ENCODE data around the gene RORB. TPM values are rescaled to one million over a fixed set of nuclear protein-coding genes. Genes with fewer than 3 reads are reported as not detected.
"Not testable (repeated sequence)": the region's sequence is repeated elsewhere in the genome, so short reads cannot be mapped to it uniquely, and the experiment has no call there.

RORB gene
- total RNA-seq, 2 experiments from 2014 or later: 0.02 TPM; not detected in 1

DNA sequence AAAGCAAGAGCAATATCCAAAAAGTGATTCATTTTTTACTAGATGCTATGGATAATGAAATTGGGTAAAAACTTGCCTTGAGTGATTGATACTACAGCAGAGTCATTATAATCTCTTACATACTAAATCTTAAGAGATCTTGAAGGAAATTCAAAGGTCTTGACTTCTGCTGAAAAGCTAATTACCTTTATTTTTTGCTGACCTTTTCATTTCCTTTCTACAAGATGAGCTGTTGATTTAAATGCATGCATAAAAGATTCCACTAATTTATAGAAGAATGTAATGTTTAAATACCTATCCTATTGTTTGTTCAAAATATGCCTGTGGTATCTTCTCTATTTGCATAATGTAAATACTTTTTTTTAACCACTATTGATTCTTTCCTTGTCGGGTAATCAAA lies 27.2 kb downstream of the RORB start:
- H3K4me3 Mint-ChIP-seq: no peak overlapping the region
- no peak for DNase-seq
- no peaks in the 10 kb centered on the region for H3K9me3 Mint-ChIP-seq
- intact Hi-C loops (cut with micrococcal nuclease): no loop called here
- H3K27ac Mint-ChIP-seq: no peak overlapping the region
- peaks cover 3% of the 10 kb centered on the region for H3K27me3 Mint-ChIP-seq (ENCODE audit: low read depth)
- H3K36me3 Mint-ChIP-seq (ENCODE audit: low read depth): no peaks in the 10 kb centered on the region
- CTCF ChIA-PET: interaction anchor here (0.8 kb wide), 1 partner anchor 33 kb away, joined by 3 read pairs; no protein-coding TSS in a partner anchor
- H3K4me1 Mint-ChIP-seq (ENCODE audit: low read depth): no peaks in the 10 kb centered on the region

DNA sequence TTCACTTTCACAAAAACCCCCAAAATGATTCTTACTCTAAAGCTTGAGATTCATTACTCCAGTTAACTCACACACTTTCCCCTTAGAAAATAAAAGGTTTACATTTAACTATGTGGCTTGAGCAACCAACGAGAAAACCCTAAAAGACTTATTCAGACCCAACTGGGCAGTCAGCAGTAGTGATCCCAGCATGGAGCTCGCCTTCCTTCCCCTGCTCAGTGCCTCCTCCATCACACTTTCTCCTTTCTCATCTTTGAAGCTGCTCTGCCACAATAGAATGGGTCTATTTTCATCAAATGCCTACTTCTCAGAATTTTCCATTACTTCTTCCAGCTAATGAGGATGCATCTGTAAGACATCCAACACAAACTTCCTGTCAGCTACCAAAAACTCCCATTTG lies 29.1 kb downstream of the RORB start:
- no peak overlapping the region for H3K4me3 Mint-ChIP-seq
- no peaks in the 10 kb centered on the region for H3K36me3 Mint-ChIP-seq (ENCODE audit: low read depth)
- H3K27ac Mint-ChIP-seq: no peak overlapping the region

GRCh38 chr9:74527718-74528117 lies 30.6 kb downstream of the RORB start:
- no peak overlapping the region for H3K4me3 Mint-ChIP-seq
- CTCF ChIA-PET: no interaction called here
- H3K27ac Mint-ChIP-seq: no peak overlapping the region
- no peaks in the 10 kb centered on the region for H3K9me3 Mint-ChIP-seq
- no peaks in the 10 kb centered on the region for H3K4me1 Mint-ChIP-seq (ENCODE audit: low read depth)
- peaks cover 3% of the 10 kb centered on the region for H3K27me3 Mint-ChIP-seq (ENCODE audit: low read depth)
- intact Hi-C loops (cut with micrococcal nuclease): no loop called here
- DNase-seq: no peak
- H3K36me3 Mint-ChIP-seq (ENCODE audit: low read depth): no peaks in the 10 kb centered on the region

More for the DNA sequence above, 29.1 kb downstream of the RORB start:
- Mint-ChIP-seq H3K9me3 (no peaks in the 10 kb centered on the region), H3K27me3 (ENCODE audit: low read depth) (peaks cover 3% of the 10 kb centered on the region), H3K4me1 (ENCODE audit: low read depth) (no peaks in the 10 kb centered on the region)
- intact Hi-C loops (cut with micrococcal nuclease): no loop called here
- DNase-seq: no peak
- CTCF ChIA-PET: no interaction called here

GRCh38 chr9:74528207-74528606 lies 31.1 kb downstream of the RORB start:
- no peaks in the 10 kb centered on the region for H3K36me3 Mint-ChIP-seq (ENCODE audit: low read depth)
- H3K4me1 Mint-ChIP-seq (ENCODE audit: low read depth): no peaks in the 10 kb centered on the region
- intact Hi-C loops (cut with micrococcal nuclease): no loop called here
- H3K9me3 Mint-ChIP-seq: no peaks in the 10 kb centered on the region
- DNase-seq: no peak
- H3K27ac Mint-ChIP-seq: no peak overlapping the region
- CTCF ChIA-PET: no interaction called here
- no peak overlapping the region for H3K4me3 Mint-ChIP-seq
- peaks cover 3% of the 10 kb centered on the region for H3K27me3 Mint-ChIP-seq (ENCODE audit: low read depth)

DNA sequence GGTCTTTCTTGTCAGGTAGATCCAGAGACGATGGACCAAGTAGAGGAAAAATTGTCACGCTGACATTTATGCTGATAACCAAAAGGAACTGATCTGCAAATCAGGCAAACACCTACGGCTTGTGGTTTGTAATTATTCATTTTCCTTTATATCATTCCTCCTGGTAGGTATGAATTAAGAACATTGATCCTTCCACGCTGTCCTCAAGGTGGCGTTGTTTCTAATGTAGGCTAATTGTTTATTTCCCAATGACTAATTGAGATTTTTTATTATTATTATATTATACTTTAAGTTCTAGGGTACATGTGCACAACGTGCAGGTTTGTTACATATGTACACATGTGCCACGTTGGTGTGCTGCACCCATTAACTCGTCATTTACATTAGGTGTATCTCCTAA lies 33.3 kb downstream of the RORB start:
- DNase-seq; H3K27ac Mint-ChIP-seq; H3K4me1 Mint-ChIP-seq (ENCODE audit: low read depth); H3K27me3 Mint-ChIP-seq (ENCODE audit: low read depth); H3K9me3 Mint-ChIP-seq; H3K4me3 Mint-ChIP-seq; H3K36me3 Mint-ChIP-seq (ENCODE audit: low read depth); CTCF ChIA-PET; intact Hi-C loops (cut with micrococcal nuclease): not testable (repeated sequence)

DNA sequence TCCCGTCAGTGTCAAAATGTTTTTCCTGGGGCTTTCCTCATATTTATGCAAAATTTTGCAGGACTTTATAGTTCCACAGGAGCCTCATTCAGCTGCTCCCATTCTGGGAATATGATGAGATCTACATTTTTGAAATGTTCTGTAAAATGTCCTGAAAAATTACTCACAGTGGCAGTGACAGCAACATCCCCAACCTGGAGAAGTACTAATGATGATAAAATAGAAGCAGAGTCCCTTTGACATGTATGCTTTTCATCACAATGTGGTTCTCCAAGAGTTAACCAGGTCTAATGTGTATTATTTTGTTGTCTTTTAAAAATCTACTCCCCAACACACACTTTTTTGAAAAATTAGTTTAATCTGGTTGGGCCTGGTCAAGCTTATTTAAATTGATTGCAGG lies 36.1 kb downstream of the RORB start:
- CTCF ChIA-PET: no interaction called here
- Mint-ChIP-seq H3K27me3 (ENCODE audit: low read depth) (no peaks in the 10 kb centered on the region), H3K4me3 (no peak overlapping the region), H3K4me1 (ENCODE audit: low read depth) (no peaks in the 10 kb centered on the region), H3K9me3 (no peaks in the 10 kb centered on the region), H3K27ac (no peak overlapping the region), H3K36me3 (ENCODE audit: low read depth) (no peaks in the 10 kb centered on the region)
- intact Hi-C loops (cut with micrococcal nuclease): no loop called here
- DNase-seq: no peak

DNA sequence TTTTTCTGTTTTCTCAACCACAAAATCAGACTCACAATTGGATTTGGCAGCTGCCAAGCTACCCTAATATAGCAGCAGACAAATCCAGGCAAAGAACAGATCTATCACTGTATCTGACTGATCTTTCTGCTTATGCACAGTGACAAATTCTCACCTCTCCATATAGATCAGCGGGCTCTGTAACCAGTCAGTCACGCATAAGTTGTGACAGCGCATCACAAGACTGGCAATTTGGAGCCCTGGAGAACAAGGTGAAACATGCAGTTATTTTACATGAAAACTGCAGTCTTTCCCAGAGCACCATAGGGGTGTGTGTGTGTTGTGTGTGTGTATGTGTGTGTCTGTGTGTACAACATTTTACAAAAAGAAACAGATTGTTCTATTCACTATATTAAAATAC lies 37.7 kb downstream of the RORB start:
- intact Hi-C loops (cut with micrococcal nuclease): no loop called here
- no peaks in the 10 kb centered on the region for H3K36me3 Mint-ChIP-seq (ENCODE audit: low read depth)
- CTCF ChIA-PET: no interaction called here
- no peaks in the 10 kb centered on the region for H3K4me1 Mint-ChIP-seq (ENCODE audit: low read depth)
- no peaks in the 10 kb centered on the region for H3K9me3 Mint-ChIP-seq
- no peaks in the 10 kb centered on the region for H3K27me3 Mint-ChIP-seq (ENCODE audit: low read depth)
- no peak overlapping the region for H3K4me3 Mint-ChIP-seq
- H3K27ac Mint-ChIP-seq: no peak overlapping the region
- DNase-seq: no peak

- Mint-ChIP-seq H3K27ac (no peak overlapping the region), H3K27me3 (ENCODE audit: low read depth) (no peaks in the 10 kb centered on the region), H3K9me3 (no peaks in the 10 kb centered on the region), H3K4me1 (ENCODE audit: low read depth) (no peaks in the 10 kb centered on the region), H3K4me3 (no peak overlapping the region), H3K36me3 (ENCODE audit: low read depth) (no peaks in the 10 kb centered on the region)
- CTCF ChIA-PET: no interaction called here
- no peak for DNase-seq
- intact Hi-C loops (cut with micrococcal nuclease): no loop called here
These were observed 46.0 kb downstream of the RORB start for GRCh38 chr9:74543145-74543544.

GRCh38 chr9:74551266-74551665 lies 54.1 kb downstream of the RORB start:
- intact Hi-C loops (cut with micrococcal nuclease): no loop called here
- H3K27me3 Mint-ChIP-seq (ENCODE audit: low read depth): no peaks in the 10 kb centered on the region
- H3K4me1 Mint-ChIP-seq (ENCODE audit: low read depth): no peaks in the 10 kb centered on the region
- H3K27ac Mint-ChIP-seq: no peak overlapping the region
- CTCF ChIA-PET: no interaction called here
- no peak overlapping the region for H3K4me3 Mint-ChIP-seq
- H3K36me3 Mint-ChIP-seq (ENCODE audit: low read depth): no peaks in the 10 kb centered on the region
- DNase-seq: no peak
- no peaks in the 10 kb centered on the region for H3K9me3 Mint-ChIP-seq

DNA sequence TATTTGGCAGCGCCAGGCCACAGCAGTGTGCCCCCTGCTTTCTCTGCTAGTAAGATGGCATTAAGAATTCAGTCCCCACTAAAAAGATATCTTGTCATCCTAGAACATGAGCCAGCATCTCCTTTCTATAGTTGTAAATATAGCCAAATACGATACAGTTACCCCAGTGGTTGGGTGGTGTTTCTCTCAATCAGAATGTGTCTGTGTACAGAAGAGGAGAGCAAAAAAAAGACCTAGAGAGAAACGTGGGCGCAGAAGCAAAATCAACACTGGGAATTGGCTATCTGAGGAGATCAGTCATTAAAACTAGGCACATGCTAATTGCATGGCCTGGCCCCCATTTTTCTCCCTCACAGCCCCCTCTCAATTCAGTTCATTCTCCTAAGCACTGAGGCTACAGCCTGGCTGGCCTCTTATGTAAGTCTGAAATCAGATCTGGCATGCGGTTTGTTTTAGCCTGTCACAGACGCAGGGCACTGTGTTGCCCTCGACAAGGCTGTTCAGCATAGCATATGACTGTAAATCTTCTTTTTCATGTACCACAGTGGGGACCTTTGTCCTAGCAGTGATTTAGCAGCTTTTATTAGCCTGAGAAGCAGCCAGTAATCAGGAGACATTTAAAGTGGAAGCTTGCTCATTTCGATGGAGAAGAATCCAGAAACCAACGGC lies 57.8 kb downstream of the RORB start:
- no peak for DNase-seq
- no peaks in the 10 kb centered on the region for H3K4me1 Mint-ChIP-seq (ENCODE audit: low read depth)
- H3K4me3 Mint-ChIP-seq: no peak overlapping the region
- CTCF ChIA-PET: no interaction called here
- H3K27me3 Mint-ChIP-seq (ENCODE audit: low read depth): no peaks in the 10 kb centered on the region
- H3K9me3 Mint-ChIP-seq: no peaks in the 10 kb centered on the region
- H3K36me3 Mint-ChIP-seq (ENCODE audit: low read depth): no peaks in the 10 kb centered on the region
- no peak overlapping the region for H3K27ac Mint-ChIP-seq
- intact Hi-C loops (cut with micrococcal nuclease): no loop called here

DNA sequence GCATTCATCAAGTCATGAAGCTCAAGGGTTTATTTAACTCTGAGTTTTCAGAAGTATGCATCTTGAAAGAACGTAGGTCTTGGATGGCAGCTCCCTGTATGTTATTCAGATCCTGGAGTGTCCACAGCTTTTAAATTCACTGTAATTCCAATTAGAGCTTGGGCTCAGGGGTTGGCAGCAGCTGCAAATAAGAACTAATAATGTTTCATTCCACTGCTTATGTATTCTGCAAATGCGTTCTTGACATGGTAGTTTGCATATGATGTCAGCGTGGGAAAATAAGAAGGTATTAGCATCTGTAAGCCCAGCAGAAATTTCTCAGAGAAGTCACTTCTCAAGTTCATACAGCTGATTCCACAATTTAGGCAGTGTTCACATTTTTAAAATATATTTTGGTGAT lies 58.4 kb downstream of the RORB start:
- Mint-ChIP-seq H3K9me3 (no peaks in the 10 kb centered on the region), H3K36me3 (ENCODE audit: low read depth) (no peaks in the 10 kb centered on the region), H3K4me1 (ENCODE audit: low read depth) (no peaks in the 10 kb centered on the region), H3K4me3 (no peak overlapping the region), H3K27me3 (ENCODE audit: low read depth) (no peaks in the 10 kb centered on the region), H3K27ac (no peak overlapping the region)
- CTCF ChIA-PET: interaction anchor here (0.6 kb wide), 1 partner anchor 293 kb away, joined by 4 read pairs; no protein-coding TSS in a partner anchor
- no peak for DNase-seq
- intact Hi-C loops (cut with micrococcal nuclease): no loop called here

DNA sequence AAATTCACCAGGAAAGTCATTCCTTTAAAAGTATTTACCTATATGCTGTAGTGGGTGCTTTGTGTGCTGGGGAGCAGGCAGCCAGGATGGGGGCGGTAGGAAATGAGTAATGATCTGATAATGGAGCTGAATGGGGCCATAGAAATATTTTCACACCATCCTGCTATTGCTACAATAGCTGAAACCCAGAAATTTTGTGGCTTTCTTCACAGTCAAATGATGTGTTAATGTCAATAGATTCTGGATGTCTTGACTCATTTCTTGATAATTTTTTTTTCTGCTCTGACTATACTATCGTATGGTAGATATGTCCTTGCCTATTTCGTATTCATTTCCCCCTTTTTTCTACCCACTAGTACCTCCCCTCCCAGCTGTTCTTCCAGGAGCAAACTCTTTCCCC lies 59.5 kb downstream of the RORB start:
- no peaks in the 10 kb centered on the region for H3K36me3 Mint-ChIP-seq (ENCODE audit: low read depth)
- peak; percentile 7 for DNase-seq
- no peak overlapping the region for H3K4me3 Mint-ChIP-seq
- H3K4me1 Mint-ChIP-seq (ENCODE audit: low read depth): no peaks in the 10 kb centered on the region
- H3K27me3 Mint-ChIP-seq (ENCODE audit: low read depth): no peaks in the 10 kb centered on the region
- H3K9me3 Mint-ChIP-seq: no peaks in the 10 kb centered on the region
- no peak overlapping the region for H3K27ac Mint-ChIP-seq
- CTCF ChIA-PET: interaction anchor here (1.0 kb wide), 1 partner anchor 32 kb away, joined by 3 read pairs; no protein-coding TSS in a partner anchor
- intact Hi-C loops (cut with micrococcal nuclease): no loop called here

DNA sequence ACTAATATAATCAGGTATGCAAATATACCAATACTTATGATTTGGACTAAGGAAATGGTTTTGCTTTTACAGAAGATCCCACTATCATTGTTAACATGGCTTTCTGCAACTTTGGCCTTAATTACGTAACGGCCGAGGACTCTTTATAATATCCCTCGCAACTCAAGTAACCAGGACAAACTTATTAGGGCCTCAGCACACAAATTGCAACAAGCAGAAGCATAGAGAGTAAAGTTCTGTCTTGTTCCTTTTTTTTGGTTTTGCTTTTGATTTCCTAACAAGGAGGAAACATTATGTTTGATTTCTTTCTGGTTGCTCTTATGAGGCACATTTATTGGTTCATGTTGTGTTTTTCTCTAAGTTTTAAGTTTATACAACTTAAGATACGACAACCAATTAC lies 60.4 kb downstream of the RORB start:
- H3K27me3 Mint-ChIP-seq (ENCODE audit: low read depth): no peaks in the 10 kb centered on the region
- H3K36me3 Mint-ChIP-seq (ENCODE audit: low read depth): no peaks in the 10 kb centered on the region
- no peak overlapping the region for H3K4me3 Mint-ChIP-seq
- no peaks in the 10 kb centered on the region for H3K4me1 Mint-ChIP-seq (ENCODE audit: low read depth)
- no peak overlapping the region for H3K27ac Mint-ChIP-seq
- CTCF ChIA-PET: interaction anchor here (1.0 kb wide), 1 partner anchor 33 kb away, joined by 3 read pairs; no protein-coding TSS in a partner anchor
- intact Hi-C loops (cut with micrococcal nuclease): no loop called here
- DNase-seq: no peak
- H3K9me3 Mint-ChIP-seq: no peaks in the 10 kb centered on the region
